Astrocyte (in vitro differentiated cells and primary cell): ENCODE measurements around the gene UBE3C. TPM values are rescaled to one million over a fixed set of nuclear protein-coding genes. Genes with fewer than 3 reads are reported as not detected.
A peak's percentile ranks its signal among the peaks of the same experiment; 100 is the strongest.

ENCODE experiments used
- DNase-seq: peaks from one replicate; pipeline ENCODE4 v3.0.0-alpha.2; 2010; ENCODE audit warnings: low read depth
- FAIRE-seq: peaks from 2 replicates; lab custom pipeline; 2011; peaks lifted over from hg19 to GRCh38; lab: Jason Lieb, UNC
- H2AFZ ChIP-seq: 2 replicates; pipeline ENCODE4 v1.6.0; 2012; ENCODE audit warnings: low read depth, low read length, inconsistent platforms
- H3K27ac ChIP-seq: 2 replicates; pipeline ENCODE4 v1.5.1; 2011; ENCODE audit warnings: low read depth, low read length, inconsistent platforms
- H3K27me3 ChIP-seq: 2 replicates; pipeline ENCODE4 v1.6.0; 2011; ENCODE audit warnings: low read length, inconsistent platforms; ENCODE audit not compliant: insufficient read depth
- H3K36me3 ChIP-seq: 2 replicates; pipeline ENCODE4 v1.5.1; 2011; ENCODE audit warnings: low read length, inconsistent platforms; ENCODE audit not compliant: insufficient read depth
- H3K4me1 ChIP-seq: 2 replicates; pipeline ENCODE4 v1.5.1; 2011; ENCODE audit warnings: low read length, inconsistent platforms; ENCODE audit not compliant: insufficient read depth
- H3K4me2 ChIP-seq: 2 replicates; pipeline ENCODE4 v1.6.0; 2012; ENCODE audit warnings: low read length, inconsistent platforms
- H3K4me3 ChIP-seq: 2 replicates; pipeline ENCODE4 v1.5.1; 2011; ENCODE audit warnings: low read depth, mild to moderate bottlenecking, low read length, inconsistent platforms; ENCODE audit not compliant: insufficient read depth
- H3K79me2 ChIP-seq: 2 replicates; pipeline ENCODE4 v1.6.0; 2012; ENCODE audit warnings: mild to moderate bottlenecking, low read length, inconsistent platforms; ENCODE audit not compliant: insufficient read depth
- H3K9ac ChIP-seq: 2 replicates; pipeline ENCODE4 v1.6.0; 2012; ENCODE audit warnings: mild to moderate bottlenecking, low read length, inconsistent platforms
- H3K9me3 ChIP-seq: 2 replicates; pipeline ENCODE4 v1.5.1; 2012; ENCODE audit warnings: low read depth, mild to moderate bottlenecking, low read length, inconsistent platforms; ENCODE audit not compliant: insufficient read depth
- H4K20me1 ChIP-seq: 2 replicates; pipeline ENCODE4 v1.6.0; 2012; ENCODE audit warnings: low read length, inconsistent platforms; ENCODE audit not compliant: insufficient read depth
- H3K27ac Mint-ChIP-seq: one replicate; pipeline ENCODE4 v1.8.0; 2021; ENCODE audit warnings: mild to moderate bottlenecking, mixed read lengths; ENCODE audit not compliant: unreplicated experiment
- H3K27me3 Mint-ChIP-seq: one replicate; pipeline ENCODE4 v1.8.0; 2021; ENCODE audit warnings: low read depth, mixed read lengths; ENCODE audit not compliant: unreplicated experiment
- H3K36me3 Mint-ChIP-seq: one replicate; pipeline ENCODE4 v1.8.0; 2021; ENCODE audit warnings: low read depth, mixed read lengths; ENCODE audit not compliant: unreplicated experiment
- H3K4me1 Mint-ChIP-seq: one replicate; pipeline ENCODE4 v1.8.0; 2021; ENCODE audit warnings: low read depth, mixed read lengths; ENCODE audit not compliant: unreplicated experiment
- H3K4me3 Mint-ChIP-seq: one replicate; pipeline ENCODE4 v1.8.0; 2021; ENCODE audit warnings: mild to moderate bottlenecking, moderate library complexity, mixed read lengths; ENCODE audit not compliant: unreplicated experiment
- H3K9me3 Mint-ChIP-seq: one replicate; pipeline ENCODE4 v1.8.0; 2021; ENCODE audit warnings: mild to moderate bottlenecking, mixed read lengths; ENCODE audit not compliant: unreplicated experiment
- CTCF ChIP-seq: IDR thresholded peaks from 2 replicates; pipeline ENCODE4 v1.5.1; 2011; ENCODE audit warnings: low read depth, mild to moderate bottlenecking, inconsistent platforms, low read length, moderate library complexity; ENCODE audit not compliant: insufficient read depth
- EZH2 ChIP-seq: IDR thresholded peaks from 2 replicates; pipeline ENCODE4 v1.6.1; 2012; ENCODE audit warnings: mild to moderate bottlenecking, low read length, inconsistent platforms; ENCODE audit not compliant: insufficient read depth
- total RNA-seq: library from RNA; stranded (reverse); gene quantifications from 2 replicates; pipeline ENCODE4 v1.2.1, GENCODE V29; 2021

The UBE3C gene
- total RNA-seq, 1 donor from 2014 or later, result 76.9 TPM

DNA sequence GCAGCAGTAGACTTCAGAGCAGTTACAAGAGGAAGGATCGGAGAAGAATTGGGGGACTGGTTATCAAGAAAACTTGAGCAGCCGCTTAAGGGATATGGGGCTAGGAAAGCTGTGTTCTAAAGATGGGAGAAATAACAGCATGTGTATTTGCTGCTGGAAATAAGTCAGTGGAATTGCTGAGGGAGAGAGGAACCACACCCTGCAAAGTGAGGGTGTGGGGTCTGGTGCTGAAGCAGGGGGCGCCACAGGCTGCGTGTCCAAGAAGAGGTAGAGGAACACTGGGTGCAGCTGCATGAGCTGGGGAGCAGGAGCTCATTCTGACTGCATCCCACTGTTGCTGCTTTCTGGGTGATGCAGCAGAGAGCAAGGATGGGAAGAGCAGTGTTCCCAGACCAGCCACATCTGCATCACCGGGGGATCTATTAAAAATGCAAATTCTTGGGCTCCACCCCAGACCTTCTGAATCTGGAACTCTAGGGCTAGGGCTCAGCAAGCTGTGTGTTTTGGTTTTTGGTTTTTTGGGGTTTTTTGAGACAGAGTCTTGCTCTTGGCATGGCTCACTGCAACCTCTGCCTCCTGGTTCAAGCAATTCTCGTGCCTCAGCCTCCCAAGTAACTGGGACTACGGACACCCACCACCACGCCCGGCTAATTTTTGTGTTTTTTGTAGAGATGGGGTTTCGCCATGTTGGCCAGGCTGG, 101.0 kb downstream of the UBE3C start:
- Mint-ChIP-seq H3K27ac (peak overlapping the region; percentile 22), H3K9me3 (no peaks in the 10 kb centered on the region), H3K36me3 (peaks cover 14% of the 10 kb centered on the region), H3K4me1 (peaks cover 12% of the 10 kb centered on the region), H3K27me3 (no peaks in the 10 kb centered on the region), H3K4me3 (no peak overlapping the region)
- no peak overlapping the region for H3K27ac ChIP-seq
- peaks cover 13% of the 10 kb centered on the region for H3K79me2 ChIP-seq
- peaks cover 12% of the 10 kb centered on the region for H3K36me3 ChIP-seq
- no peak overlapping the region for H2AFZ ChIP-seq
- no peak overlapping the region for H3K9ac ChIP-seq
- H3K27me3 ChIP-seq, result no peaks in the 10 kb centered on the region
- H4K20me1 ChIP-seq, result peaks cover 22% of the 10 kb centered on the region
- DNase-seq (no peak), FAIRE-seq (no peak)
- no peak overlapping the region for H3K4me2 ChIP-seq
- no peaks in the 10 kb centered on the region for H3K9me3 ChIP-seq
- TF ChIP-seq CTCF (no peak), EZH2 (no peak)
- peaks cover 11% of the 10 kb centered on the region for H3K4me1 ChIP-seq
- no peak overlapping the region for H3K4me3 ChIP-seq

DNA sequence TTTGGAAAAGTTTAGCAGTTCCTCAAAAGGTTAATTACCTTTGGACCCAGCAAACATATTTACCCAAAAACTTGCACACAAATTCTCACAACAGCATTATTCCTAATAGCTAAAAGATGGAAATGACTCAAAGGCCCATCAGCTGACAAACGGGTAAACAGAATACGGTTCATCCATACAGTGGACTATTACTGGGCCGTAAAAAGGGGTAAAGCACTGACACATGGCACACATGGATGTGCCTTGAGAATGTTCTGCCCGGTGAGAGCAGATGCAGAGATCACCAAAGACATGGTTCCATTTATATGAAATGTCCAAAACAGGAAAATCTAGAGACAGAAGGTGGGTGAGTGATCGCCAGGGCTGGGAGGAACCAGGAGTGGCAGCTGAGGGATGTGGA, 102.9 kb downstream of the UBE3C start:
- Mint-ChIP-seq H3K9me3 (no peaks in the 10 kb centered on the region), H3K4me3 (no peak overlapping the region), H3K4me1 (peaks cover 2% of the 10 kb centered on the region), H3K27me3 (no peaks in the 10 kb centered on the region), H3K36me3 (peaks cover 14% of the 10 kb centered on the region), H3K27ac (no peak overlapping the region)
- H3K27me3 ChIP-seq, result no peaks in the 10 kb centered on the region
- peaks cover 28% of the 10 kb centered on the region for H4K20me1 ChIP-seq
- H3K4me2 ChIP-seq, result no peak overlapping the region
- DNase-seq (no peak), FAIRE-seq (no peak)
- TF ChIP-seq CTCF (no peak), EZH2 (no peak)
- H3K9ac ChIP-seq, result no peak overlapping the region
- H3K27ac ChIP-seq, result no peak overlapping the region
- H3K79me2 ChIP-seq, result peaks cover 13% of the 10 kb centered on the region
- H3K9me3 ChIP-seq, result no peaks in the 10 kb centered on the region
- H3K36me3 ChIP-seq, result peaks cover 12% of the 10 kb centered on the region
- no peak overlapping the region for H3K4me3 ChIP-seq
- no peak overlapping the region for H2AFZ ChIP-seq
- H3K4me1 ChIP-seq, result no peaks in the 10 kb centered on the region

- H3K9ac ChIP-seq, result no peak overlapping the region
- H3K27ac Mint-ChIP-seq, result no peak overlapping the region
- H3K36me3 ChIP-seq, result peaks cover 18% of the 10 kb centered on the region
- H3K4me2 ChIP-seq, result no peak overlapping the region
- no peak overlapping the region for H2AFZ ChIP-seq
- no peaks in the 10 kb centered on the region for H3K27me3 Mint-ChIP-seq
- no peak overlapping the region for H3K27ac ChIP-seq
- peaks cover 2% of the 10 kb centered on the region for H3K4me1 Mint-ChIP-seq
- peaks cover 25% of the 10 kb centered on the region for H4K20me1 ChIP-seq
- FAIRE-seq (no peak), DNase-seq (no peak)
- H3K4me3 ChIP-seq, result no peak overlapping the region
- H3K4me3 Mint-ChIP-seq, result no peak overlapping the region
- H3K79me2 ChIP-seq, result peaks cover 10% of the 10 kb centered on the region
- H3K36me3 Mint-ChIP-seq, result peaks cover under 1% of the 10 kb centered on the region
- H3K4me1 ChIP-seq, result no peaks in the 10 kb centered on the region
- TF ChIP-seq EZH2 (no peak), CTCF (no peak)
- no peaks in the 10 kb centered on the region for H3K27me3 ChIP-seq
- H3K9me3 Mint-ChIP-seq, result no peaks in the 10 kb centered on the region
- no peaks in the 10 kb centered on the region for H3K9me3 ChIP-seq
These were observed 106.0 kb downstream of the UBE3C start for GRCh38 chr7:157244516-157245294.
